ENCODE measurements around the gene RIMS1.
A peak's percentile ranks its signal among the peaks of the same experiment; 100 is the strongest.

Gene RIMS1

GRCh38 chr6:72102561-72102960, 216.2 kb downstream of the RIMS1 start:
- DNase-seq: no peak

GRCh38 chr6:72111611-72112010, 225.3 kb downstream of the RIMS1 start:
- DNase-seq: no peak

- DNase-seq: no peak
Observed at GRCh38 chr6:72130327-72130726, 244.0 kb downstream of the RIMS1 start.

GRCh38 chr6:72132427-72132826, 246.1 kb downstream of the RIMS1 start:
- no peak for DNase-seq

- DNase-seq: no peak
Observed at GRCh38 chr6:72132851-72133250, 246.5 kb downstream of the RIMS1 start.

GRCh38 chr6:72133324-72133723, 247.0 kb downstream of the RIMS1 start:
- no peak for DNase-seq

- no peak for DNase-seq
Observed at GRCh38 chr6:72140795-72141194, 254.4 kb downstream of the RIMS1 start.

- DNase-seq: no peak
Observed at GRCh38 chr6:72149715-72150114, 263.4 kb downstream of the RIMS1 start.

GRCh38 chr6:72151742-72152141, 265.4 kb downstream of the RIMS1 start:
- no peak for DNase-seq

- DNase-seq: no peak
Observed at GRCh38 chr6:72175916-72176315, 289.6 kb downstream of the RIMS1 start.

- peak; percentile 25 for DNase-seq
Observed at GRCh38 chr6:72182337-72183246, 296.2 kb downstream of the RIMS1 start.

- DNase-seq: no peak
Observed at GRCh38 chr6:72203983-72204382, 317.6 kb downstream of the RIMS1 start.

GRCh38 chr6:72205500-72205899, 319.1 kb downstream of the RIMS1 start:
- DNase-seq: no peak

- DNase-seq: no peak
Observed at GRCh38 chr6:72206606-72207005, 320.3 kb downstream of the RIMS1 start.

- peak; percentile 7 for DNase-seq
Observed at GRCh38 chr6:72212686-72213085, 326.3 kb downstream of the RIMS1 start.

- DNase-seq: no peak
Observed at GRCh38 chr6:72213654-72214053, 327.3 kb downstream of the RIMS1 start.

GRCh38 chr6:72216222-72217068, 330.1 kb downstream of the RIMS1 start:
- DNase-seq: no peak

GRCh38 chr6:72217626-72218025, 331.3 kb downstream of the RIMS1 start:
- DNase-seq: no peak

GRCh38 chr6:72218125-72218524, 331.8 kb downstream of the RIMS1 start:
- no peak for DNase-seq

- no peak for DNase-seq
Observed at GRCh38 chr6:72219536-72219935, 333.2 kb downstream of the RIMS1 start.

GRCh38 chr6:72238021-72238420, 351.7 kb downstream of the RIMS1 start:
- no peak for DNase-seq

- DNase-seq: no peak
Observed at GRCh38 chr6:72238900-72239299, 352.6 kb downstream of the RIMS1 start.

GRCh38 chr6:72245565-72245964, 359.2 kb downstream of the RIMS1 start:
- no peak for DNase-seq

GRCh38 chr6:72246926-72247325, 360.6 kb downstream of the RIMS1 start:
- DNase-seq: no peak

Measured in NCI-H524 treated with DMSO at 0.1 percent for 48 hours (cell line).